Gastrocnemius medialis (tissue), 4 donors: ENCODE results near the gene NKX6-2. TPM values are rescaled to one million over a fixed set of nuclear protein-coding genes. Genes with fewer than 3 reads are reported as not detected.

Source experiments
- ATAC-seq, 2 donors: fragments of 150-250 bp; one replicate each; pipeline ENCODE4 v1.9.1; 2016
- DNase-seq, 2 donors: peaks; one replicate each; pipeline ENCODE4 v3.0.0-alpha.2; 2019
- H3K27ac ChIP-seq, 4 donors: fragments of 200-600 bp; sonication (generic); 1 replicate in 1 of 4; 2 replicates in 3 of 4; pipeline ENCODE4 v1.5.1; 2016 to 2018; ENCODE audit warnings: mild to moderate bottlenecking in 2 of 4, moderate library complexity in 1 of 4
- H3K27me3 ChIP-seq, 3 donors: fragments of 200-600 bp; sonication (generic) in 2 of 3; 1 replicate in 1 of 3; 2 replicates in 2 of 3; pipeline versions ENCODE4 v1.5.1 to v1.6.0; 2016 to 2019; ENCODE audit warnings: mild to moderate bottlenecking in 1 of 3, moderate library complexity in 1 of 3
- H3K36me3 ChIP-seq, 2 donors: fragments of 200-600 bp; sonication (generic) in 1 of 2; one replicate each; pipeline ENCODE4 v1.5.1; 2017 to 2018
- H3K4me1 ChIP-seq, 2 donors: fragments of 200-600 bp; sonication (generic) in 1 of 2; one replicate each; pipeline ENCODE4 v1.5.1; 2016 to 2017; ENCODE audit warnings: mild to moderate bottlenecking in 2 of 2
- H3K4me3 ChIP-seq, 4 donors: fragments of 200-600 bp; sonication (generic) in 3 of 4; 1 replicate in 1 of 4; 2 replicates in 3 of 4; pipeline ENCODE4 v1.5.1; 2016 to 2019; ENCODE audit warnings: mild to moderate bottlenecking in 2 of 4
- H3K9me3 ChIP-seq, 3 donors: fragments of 200-600 bp; sonication (generic) in 2 of 3; 1 replicate in 1 of 3; 2 replicates in 2 of 3; pipeline ENCODE4 v1.5.1; 2016 to 2019
- CTCF ChIP-seq, 5 experiments: fragments of 450-650 bp in 3 of 5; fragments of 200-600 bp in 2 of 5; sonication (generic) in 2 of 5; IDR thresholded peaks in 4 of 5; conservative IDR thresholded peaks in 1 of 5; 1 replicate in 4 of 5; 2 replicates in 1 of 5; pipeline ENCODE4 v1.5.1; 2016 to 2019; ENCODE audit warnings: antibody characterized with exemption in 5 of 5, mild to moderate bottlenecking in 3 of 5, moderate library complexity in 3 of 5
- POLR2A ChIP-seq, 2 donors: fragments of 450-650 bp; IDR thresholded peaks; one replicate each; pipeline ENCODE4 v1.6.1; 2017; ENCODE audit warnings: antibody characterized with exemption in 2 of 2, mild to moderate bottlenecking in 2 of 2, moderate library complexity in 2 of 2
- in situ Hi-C, 4 donors: fragments of 200-750 bp; cut with MboI; loops; one replicate each; pipeline versions ENCODE4 v1.15.0 to v1.8.0; 2017; ENCODE audit warnings: low sequenced_read_pairs in 4 of 4
- intact Hi-C: fragments of 100-400 bp; cut with DNase I; formaldehyde crosslinking; loops from one replicate; pipeline ENCODE4 v1.15.1; 2023; ENCODE audit warnings: low total_unique reads
- total RNA-seq, 4 donors: library from RNA; depleted of rRNA; stranded (reverse); fragments of >200 nt; gene quantifications; one replicate each; pipeline versions ENCODE4 v1.1.0 to v1.2.3, GENCODE V29; 2016

NKX6-2 gene
- total RNA-seq, 4 donors from 2014 or later, result 0.09 TPM; not detected in 3

- intact Hi-C loops (no loop called here), in situ Hi-C loops (no loop called here)
- no peak for TF ChIP-seq POLR2A (IDR thresholded peaks at IDR 0.05)
- TF ChIP-seq CTCF (IDR thresholded peaks at IDR 0.05 in 4 of 5, conservative IDR thresholded peaks at IDR 0.05 in 1 of 5), result no peak
- Histone ChIP-seq H3K9me3 (no peaks in the 10 kb centered on the region), H3K4me3 (no peak overlapping the region), H3K27ac (no peak overlapping the region), H3K4me1 (no peaks in the 10 kb centered on the region), H3K36me3 (no peaks in the 10 kb centered on the region), H3K27me3 (no peaks in the 10 kb centered on the region)
- DNase-seq (no peak), ATAC-seq (no peak)
These were observed 19.7 kb downstream of the NKX6-2 start for GRCh38 chr10:132766291-132766690.

DNA sequence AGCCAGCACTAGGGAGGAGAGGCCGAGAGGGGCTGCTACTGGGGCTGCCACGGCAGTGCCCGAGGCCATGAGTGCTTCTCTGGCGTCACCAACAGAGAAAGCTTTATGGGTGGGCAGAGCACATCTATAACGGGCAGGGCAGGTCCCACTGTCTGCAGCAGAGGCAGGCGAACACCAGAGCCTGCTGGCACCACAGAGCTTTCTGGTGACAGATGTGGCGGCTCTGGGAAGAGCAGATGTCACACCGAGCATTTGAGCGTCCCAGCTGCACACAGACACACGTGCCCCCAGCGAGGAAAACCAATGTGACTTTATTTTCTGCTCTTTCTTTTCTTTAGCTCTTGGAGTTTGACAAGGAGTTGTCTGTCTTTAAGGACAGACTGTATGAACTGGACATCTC, 20.5 kb downstream of the NKX6-2 start:
- H3K27ac ChIP-seq, result no peak overlapping the region
- TF ChIP-seq POLR2A (IDR thresholded peaks at IDR 0.05) (no peak), CTCF (IDR thresholded peaks at IDR 0.05 in 4 of 5, conservative IDR thresholded peaks at IDR 0.05 in 1 of 5) (no peak)
- in situ Hi-C loops (no loop called here), intact Hi-C loops (no loop called here)
- no peaks in the 10 kb centered on the region for H3K4me1 ChIP-seq
- no peaks in the 10 kb centered on the region for H3K27me3 ChIP-seq
- DNase-seq, result no peak
- H3K36me3 ChIP-seq, result no peaks in the 10 kb centered on the region
- ATAC-seq, result no peak
- no peaks in the 10 kb centered on the region for H3K9me3 ChIP-seq
- no peak overlapping the region for H3K4me3 ChIP-seq

- DNase-seq (no peak), ATAC-seq (no peak)
- Histone ChIP-seq H3K27me3 (no peaks in the 10 kb centered on the region), H3K36me3 (no peaks in the 10 kb centered on the region), H3K4me3 (no peak overlapping the region), H3K4me1 (no peaks in the 10 kb centered on the region), H3K9me3 (no peaks in the 10 kb centered on the region), H3K27ac (no peak overlapping the region)
- in situ Hi-C loops, result no loop called here
- intact Hi-C loops, result no loop called here
- no peak for TF ChIP-seq POLR2A (IDR thresholded peaks at IDR 0.05)
- TF ChIP-seq CTCF (IDR thresholded peaks at IDR 0.05 in 4 of 5, conservative IDR thresholded peaks at IDR 0.05 in 1 of 5), result no peak
These were observed 21.8 kb downstream of the NKX6-2 start for GRCh38 chr10:132764108-132764507.

- no peak for ATAC-seq
- no peaks in the 10 kb centered on the region for H3K27me3 ChIP-seq
- H3K9me3 ChIP-seq, result no peaks in the 10 kb centered on the region
- TF ChIP-seq POLR2A (IDR thresholded peaks at IDR 0.05) (no peak), CTCF (IDR thresholded peaks at IDR 0.05 in 4 of 5, conservative IDR thresholded peaks at IDR 0.05 in 1 of 5) (no peak)
- intact Hi-C loops, result no loop called here
- H3K4me1 ChIP-seq, result no peaks in the 10 kb centered on the region
- no peak overlapping the region for H3K4me3 ChIP-seq
- no peak for DNase-seq
- H3K36me3 ChIP-seq, result no peaks in the 10 kb centered on the region
- in situ Hi-C loops, result no loop called here
- H3K27ac ChIP-seq, result no peak overlapping the region
These were observed 22.4 kb downstream of the NKX6-2 start for GRCh38 chr10:132763545-132763944.

DNA sequence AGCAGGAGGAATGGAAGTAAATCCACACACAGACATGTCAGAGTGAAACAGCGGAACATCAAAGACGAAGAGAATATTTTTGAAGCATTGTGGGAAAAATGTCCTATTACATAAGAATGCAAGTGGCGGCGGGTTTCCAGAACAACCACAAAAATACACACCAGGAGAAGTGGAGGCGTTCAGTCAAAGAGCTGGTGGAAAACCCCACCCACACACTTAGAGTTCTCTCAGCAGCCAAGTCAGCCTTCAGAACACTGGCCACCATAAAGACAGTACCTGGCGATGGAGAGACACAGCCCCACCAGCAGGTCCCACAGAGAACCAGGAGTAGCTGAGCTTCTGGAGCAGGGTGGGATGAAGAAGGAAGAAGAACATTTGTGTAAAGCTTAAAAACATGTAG, 23.7 kb downstream of the NKX6-2 start:
- in situ Hi-C loops (no loop called here), intact Hi-C loops (no loop called here)
- DNase-seq (no peak), ATAC-seq (no peak)
- Histone ChIP-seq H3K9me3 (no peaks in the 10 kb centered on the region), H3K36me3 (no peaks in the 10 kb centered on the region), H3K27ac (no peak overlapping the region), H3K4me3 (no peak overlapping the region), H3K27me3 (no peaks in the 10 kb centered on the region), H3K4me1 (no peaks in the 10 kb centered on the region)
- no peak for TF ChIP-seq POLR2A (IDR thresholded peaks at IDR 0.05)
- TF ChIP-seq CTCF (IDR thresholded peaks at IDR 0.05 in 4 of 5, conservative IDR thresholded peaks at IDR 0.05 in 1 of 5), result no peak
